Measurements from ENCODE around the gene TADA2A.

DNA sequence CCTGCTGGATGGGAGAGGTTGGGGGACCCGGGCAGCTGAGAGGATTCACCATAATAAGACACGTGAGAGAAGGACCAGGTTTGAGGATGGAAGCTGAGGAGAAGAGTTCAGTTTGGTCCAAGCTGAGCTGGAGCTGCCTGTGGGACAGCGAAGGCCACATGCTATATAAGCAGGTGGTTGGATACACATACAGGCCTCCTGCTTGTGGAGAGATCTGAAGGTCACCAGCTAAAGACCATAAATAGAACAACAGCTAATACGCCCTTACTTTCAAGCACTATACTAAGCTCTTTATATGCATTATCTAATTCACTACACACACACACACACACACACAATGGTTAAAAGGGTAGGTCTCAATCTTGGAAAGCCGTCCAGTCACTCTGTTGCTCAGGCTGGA is 115.1 kb downstream of the TADA2A start:
- TF ChIP-seq, protein P1, sequence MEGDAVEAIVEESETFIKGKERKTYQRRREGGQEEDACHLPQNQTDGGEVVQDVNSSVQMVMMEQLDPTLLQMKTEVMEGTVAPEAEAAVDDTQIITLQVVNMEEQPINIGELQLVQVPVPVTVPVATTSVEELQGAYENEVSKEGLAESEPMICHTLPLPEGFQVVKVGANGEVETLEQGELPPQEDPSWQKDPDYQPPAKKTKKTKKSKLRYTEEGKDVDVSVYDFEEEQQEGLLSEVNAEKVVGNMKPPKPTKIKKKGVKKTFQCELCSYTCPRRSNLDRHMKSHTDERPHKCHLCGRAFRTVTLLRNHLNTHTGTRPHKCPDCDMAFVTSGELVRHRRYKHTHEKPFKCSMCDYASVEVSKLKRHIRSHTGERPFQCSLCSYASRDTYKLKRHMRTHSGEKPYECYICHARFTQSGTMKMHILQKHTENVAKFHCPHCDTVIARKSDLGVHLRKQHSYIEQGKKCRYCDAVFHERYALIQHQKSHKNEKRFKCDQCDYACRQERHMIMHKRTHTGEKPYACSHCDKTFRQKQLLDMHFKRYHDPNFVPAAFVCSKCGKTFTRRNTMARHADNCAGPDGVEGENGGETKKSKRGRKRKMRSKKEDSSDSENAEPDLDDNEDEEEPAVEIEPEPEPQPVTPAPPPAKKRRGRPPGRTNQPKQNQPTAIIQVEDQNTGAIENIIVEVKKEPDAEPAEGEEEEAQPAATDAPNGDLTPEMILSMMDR (IDR thresholded peaks at IDR 0.05), result no peak
- TF ChIP-seq EP300 (IDR thresholded peaks at IDR 0.05) (no peak), POLR2AphosphoS5 (IDR thresholded peaks at IDR 0.05) (no peak)

Measured in esophagus muscularis mucosa (tissue), 4 donors.